Uterus (tissue), 2 donors: ENCODE measurements around the gene PHTF2.

Experiments used
- CTCF ChIP-seq, 4 experiments: fragments of 200-600 bp in 2 of 4; fragments of 450-650 bp in 2 of 4; sonication (generic) in 2 of 4; IDR thresholded peaks; one replicate each; pipeline ENCODE4 v1.5.1; 2016 to 2019; ENCODE audit warnings: antibody characterized with exemption in 4 of 4, mild to moderate bottlenecking in 2 of 4, moderate library complexity in 1 of 4
- POLR2A ChIP-seq, 2 donors: fragments of 450-650 bp; IDR thresholded peaks; one replicate each; pipeline ENCODE4 v1.6.1; 2016; ENCODE audit warnings: antibody characterized with exemption in 2 of 2, mild to moderate bottlenecking in 1 of 2, moderate library complexity in 1 of 2

- TF ChIP-seq CTCF (IDR thresholded peaks at IDR 0.05): no peak
- no peak for TF ChIP-seq POLR2A (IDR thresholded peaks at IDR 0.05)
These were observed 7.9 kb downstream of the PHTF2 start for GRCh38 chr7:77806425-77806824.
